H9 (cell line): ENCODE measurements around the gene PCSK6. TPM values are rescaled to one million over a fixed set of nuclear protein-coding genes. Genes with fewer than 3 reads are reported as not detected.

Experiments
- DNase-seq: peaks from one replicate; pipeline ENCODE4 v3.0.0-alpha.2; 2017
- H2AFZ ChIP-seq: one replicate; pipeline ENCODE4 v1.6.1; 2013; ENCODE audit warnings: mild to moderate bottlenecking, low read length, control low read depth, moderate library complexity
- H2AK5ac ChIP-seq: 2 replicates; pipeline ENCODE4 v1.6.1; 2013; ENCODE audit warnings: low read length, control low read depth, mixed read lengths; ENCODE audit not compliant: insufficient read length
- H2BK120ac ChIP-seq: one replicate; pipeline ENCODE4 v1.6.1; 2013; ENCODE audit warnings: low read depth, mild to moderate bottlenecking, low read length, control low read depth, inconsistent platforms; ENCODE audit not compliant: poor library complexity, severe bottlenecking
- H2BK12ac ChIP-seq: 2 replicates; pipeline ENCODE4 v1.6.1; 2013; ENCODE audit warnings: low read length, control low read depth, mixed read lengths, low read depth; ENCODE audit not compliant: insufficient read length
- H2BK15ac ChIP-seq: 2 replicates; pipeline ENCODE4 v1.6.1; 2013; ENCODE audit warnings: low read depth, low read length, control low read depth
- H2BK20ac ChIP-seq: one replicate; pipeline ENCODE4 v1.6.1; 2013; ENCODE audit warnings: low read depth, mild to moderate bottlenecking, low read length, control low read depth, inconsistent platforms; ENCODE audit not compliant: poor library complexity, severe bottlenecking
- H2BK5ac ChIP-seq: 2 replicates; pipeline ENCODE4 v1.6.1; 2013; ENCODE audit warnings: low read length, control low read depth, mixed read lengths; ENCODE audit not compliant: insufficient read length
- H3K14ac ChIP-seq: 2 replicates; pipeline ENCODE4 v1.6.1; 2013; ENCODE audit warnings: low read length, control low read depth; ENCODE audit not compliant: insufficient read depth
- H3K18ac ChIP-seq: 2 replicates; pipeline ENCODE4 v1.6.1; 2013; ENCODE audit warnings: low read depth, mild to moderate bottlenecking, mixed read lengths, low read length, control low read depth; ENCODE audit not compliant: insufficient read length
- H3K23ac ChIP-seq: 2 replicates; pipeline ENCODE4 v1.6.1; 2013; ENCODE audit warnings: low read length, control low read depth, mixed read lengths, low read depth; ENCODE audit not compliant: insufficient read length
- H3K23me2 ChIP-seq: 2 replicates; pipeline ENCODE4 v1.6.1; 2013; ENCODE audit warnings: low read depth, mild to moderate bottlenecking, mixed read lengths, low read length, control low read depth; ENCODE audit not compliant: insufficient read length, poor library complexity, severe bottlenecking
- H3K27ac ChIP-seq: 2 replicates; pipeline ENCODE4 v1.5.1; 2013; ENCODE audit warnings: low read length, control low read depth, mixed read lengths, low read depth; ENCODE audit not compliant: insufficient read length
- H3K27me3 ChIP-seq: 2 replicates; pipeline ENCODE4 v1.6.1; 2013; ENCODE audit warnings: low read length, control low read depth, inconsistent platforms; ENCODE audit not compliant: insufficient read depth
- H3K4ac ChIP-seq: 2 replicates; pipeline ENCODE4 v1.6.1; 2013; ENCODE audit warnings: low read depth, mild to moderate bottlenecking, control low read depth, inconsistent platforms, low read length, moderate library complexity
- H3K4me1 ChIP-seq: 2 replicates; pipeline ENCODE4 v1.6.1; 2013; ENCODE audit warnings: low read length, control low read depth, inconsistent platforms; ENCODE audit not compliant: insufficient read depth
- H3K4me2 ChIP-seq: 2 replicates; pipeline ENCODE4 v1.6.1; 2013; ENCODE audit warnings: low read length, control low read depth, mixed read lengths; ENCODE audit not compliant: insufficient read length, insufficient read depth
- H3K56ac ChIP-seq: 2 replicates; pipeline ENCODE4 v1.6.1; 2013; ENCODE audit warnings: low read depth, mild to moderate bottlenecking, mixed read lengths, low read length, control low read depth; ENCODE audit not compliant: insufficient read length
- H3K79me1 ChIP-seq: 2 replicates; pipeline ENCODE4 v1.6.1; 2013; ENCODE audit warnings: low read depth, mild to moderate bottlenecking, moderate library complexity, low read length, control low read depth, inconsistent platforms; ENCODE audit not compliant: insufficient read depth, poor library complexity, severe bottlenecking
- H3K79me2 ChIP-seq: 2 replicates; pipeline ENCODE4 v1.6.1; 2013; ENCODE audit warnings: low read length, control low read depth, inconsistent platforms; ENCODE audit not compliant: insufficient read depth
- H3K9ac ChIP-seq: 2 replicates; pipeline ENCODE4 v1.6.1; 2013; ENCODE audit warnings: low read length, control low read depth, mixed read lengths; ENCODE audit not compliant: insufficient read length; ENCODE audit errors: extremely low read depth
- H3K9me3 ChIP-seq: one replicate; pipeline ENCODE4 v1.6.1; 2013; ENCODE audit warnings: low read depth, low read length, inconsistent platforms; ENCODE audit not compliant: control insufficient read depth
- H3T11ph ChIP-seq: one replicate; pipeline ENCODE4 v1.6.1; 2013; ENCODE audit warnings: mild to moderate bottlenecking, low read length, control low read depth, inconsistent platforms
- H4K20me1 ChIP-seq: one replicate; pipeline ENCODE4 v1.6.1; 2013; ENCODE audit not compliant: control insufficient read depth, insufficient read length, insufficient read depth
- H4K5ac ChIP-seq: 2 replicates; pipeline ENCODE4 v1.6.1; 2013; ENCODE audit warnings: low read depth, mild to moderate bottlenecking, mixed read lengths, low read length, control low read depth; ENCODE audit not compliant: insufficient read length
- H4K8ac ChIP-seq: replicated peaks from 2 replicates; pipeline ENCODE4 v1.6.1; 2013; ENCODE audit warnings: low read length, control low read depth, mixed read lengths, low read depth; ENCODE audit not compliant: insufficient read length
- H4K91ac ChIP-seq: 2 replicates; pipeline ENCODE4 v1.6.1; 2013; ENCODE audit warnings: low read depth, mild to moderate bottlenecking, moderate library complexity, mixed read lengths, low read length, control low read depth; ENCODE audit not compliant: insufficient read length
- H3K27ac Mint-ChIP-seq, 3 experiments: 2 replicates in 2 of 3; 3 replicates in 1 of 3; pipeline ENCODE4 v1.8.0; 2020 to 2021; ENCODE audit warnings: mixed read lengths in 3 of 3, mild to moderate bottlenecking in 1 of 3, moderate library complexity in 1 of 3
- H3K27me3 Mint-ChIP-seq: 2 replicates; pipeline ENCODE4 v1.8.0; 2021; ENCODE audit warnings: low read depth, mild to moderate bottlenecking, moderate library complexity, mixed read lengths
- H3K36me3 Mint-ChIP-seq, 3 experiments: 2 replicates in 2 of 3; 3 replicates in 1 of 3; pipeline ENCODE4 v1.8.0; 2020 to 2021; ENCODE audit warnings: low read depth in 3 of 3, mixed read lengths in 3 of 3; ENCODE audit not compliant: insufficient read depth in 1 of 3
- H3K4me1 Mint-ChIP-seq, 2 experiments: 2 replicates each; pipeline ENCODE4 v1.8.0; 2020; ENCODE audit warnings: mixed read lengths in 2 of 2
- H3K4me3 Mint-ChIP-seq, 2 experiments: 2 replicates in 1 of 2; 3 replicates in 1 of 2; pipeline ENCODE4 v1.8.0; 2020 to 2021; ENCODE audit warnings: mild to moderate bottlenecking in 2 of 2, mixed read lengths in 2 of 2, moderate library complexity in 1 of 2
- H3K9me3 Mint-ChIP-seq, 2 experiments: 2 replicates in 1 of 2; 3 replicates in 1 of 2; pipeline ENCODE4 v1.8.0; 2020; ENCODE audit warnings: mild to moderate bottlenecking in 2 of 2, mixed read lengths in 2 of 2, moderate library complexity in 1 of 2
- WGBS: extraction: QIAGEN DNeasy Blood & Tissue Kit; methylation state at CpG from one replicate; pipeline ENCODE4 v1.1.7; 2013; ENCODE audit warnings: missing lambda C conversion rate, low lambda C conversion rate, mixed read lengths; ENCODE audit not compliant: insufficient read length; ENCODE audit errors: extremely low coverage; 5-methylcytosine and 5-hydroxymethylcytosine counted together
- total RNA-seq: library from RNA; stranded (reverse); gene quantifications from 2 replicates; pipeline ENCODE4 v1.2.1, GENCODE V29; 2021
- TF ChIP-seq, protein P1 (sequence below): fragments of 200-600 bp; sonication (generic); conservative IDR thresholded peaks from 3 replicates; pipeline ENCODE4 v1.8.0; 2021; ENCODE audit warnings: antibody characterized with exemption, mild to moderate bottlenecking

Gene PCSK6
- total RNA-seq, 1 experiment from 2014 or later: 4.0 TPM

DNA sequence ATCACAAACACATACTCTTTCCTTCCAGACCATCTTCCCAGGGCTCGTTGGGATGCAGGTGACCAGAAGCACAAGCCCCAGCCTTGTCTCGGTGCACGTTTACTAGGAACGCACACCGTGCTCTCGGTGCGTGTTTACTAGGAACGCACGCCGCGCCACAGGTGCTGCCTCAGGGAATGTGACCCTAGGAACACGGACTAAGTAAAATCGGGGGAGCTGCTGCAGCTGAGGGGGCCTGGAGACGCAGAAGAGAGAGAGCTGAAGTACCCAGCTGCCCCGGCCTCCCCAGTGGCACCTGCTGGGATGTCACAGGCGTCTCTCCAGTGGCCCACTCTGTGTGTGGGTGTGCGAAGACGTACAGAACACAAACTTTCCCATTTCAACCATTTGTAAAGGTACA is 103.5 kb downstream of the PCSK6 start:
- TF ChIP-seq, protein P1, sequence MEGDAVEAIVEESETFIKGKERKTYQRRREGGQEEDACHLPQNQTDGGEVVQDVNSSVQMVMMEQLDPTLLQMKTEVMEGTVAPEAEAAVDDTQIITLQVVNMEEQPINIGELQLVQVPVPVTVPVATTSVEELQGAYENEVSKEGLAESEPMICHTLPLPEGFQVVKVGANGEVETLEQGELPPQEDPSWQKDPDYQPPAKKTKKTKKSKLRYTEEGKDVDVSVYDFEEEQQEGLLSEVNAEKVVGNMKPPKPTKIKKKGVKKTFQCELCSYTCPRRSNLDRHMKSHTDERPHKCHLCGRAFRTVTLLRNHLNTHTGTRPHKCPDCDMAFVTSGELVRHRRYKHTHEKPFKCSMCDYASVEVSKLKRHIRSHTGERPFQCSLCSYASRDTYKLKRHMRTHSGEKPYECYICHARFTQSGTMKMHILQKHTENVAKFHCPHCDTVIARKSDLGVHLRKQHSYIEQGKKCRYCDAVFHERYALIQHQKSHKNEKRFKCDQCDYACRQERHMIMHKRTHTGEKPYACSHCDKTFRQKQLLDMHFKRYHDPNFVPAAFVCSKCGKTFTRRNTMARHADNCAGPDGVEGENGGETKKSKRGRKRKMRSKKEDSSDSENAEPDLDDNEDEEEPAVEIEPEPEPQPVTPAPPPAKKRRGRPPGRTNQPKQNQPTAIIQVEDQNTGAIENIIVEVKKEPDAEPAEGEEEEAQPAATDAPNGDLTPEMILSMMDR: no peak
- no peak for DNase-seq
- no peaks in the 10 kb centered on the region for H3K9me3 Mint-ChIP-seq
- Histone ChIP-seq H3T11ph (no peak overlapping the region), H3K27me3 (no peaks in the 10 kb centered on the region), H3K4me1 (no peaks in the 10 kb centered on the region), H3K18ac (no peak overlapping the region), H2BK12ac (no peak overlapping the region), H2BK15ac (no peak overlapping the region), H2AFZ (no peak overlapping the region), H3K4me2 (no peak overlapping the region), H4K8ac (no peak overlapping the region), H3K23ac (no peak overlapping the region), H3K27ac (no peak overlapping the region), H4K91ac (no peak overlapping the region), H2BK120ac (no peak overlapping the region), H3K4ac (no peak overlapping the region), H3K9me3 (no peaks in the 10 kb centered on the region), H3K23me2 (no peaks in the 10 kb centered on the region), H3K14ac (no peak overlapping the region; the same call in 1 of the 2 replicates), H2BK20ac (no peak overlapping the region), H3K79me1 (no peaks in the 10 kb centered on the region), H2AK5ac (no peak overlapping the region), H3K79me2 (no peaks in the 10 kb centered on the region), H3K56ac (no peak overlapping the region), H4K20me1 (no peaks in the 10 kb centered on the region), H2BK5ac (no peak overlapping the region), H4K5ac (no peak overlapping the region), H3K9ac (no peak overlapping the region)
- no peak overlapping the region for H3K27ac Mint-ChIP-seq
- no peaks in the 10 kb centered on the region for H3K36me3 Mint-ChIP-seq
- peaks cover 3% of the 10 kb centered on the region in 2 experiments; a peak in 3 of 4 replicates for H3K4me1 Mint-ChIP-seq
- H3K27me3 Mint-ChIP-seq: no peaks in the 10 kb centered on the region; the same call in 1 of the 2 replicates
- no peak overlapping the region for H3K4me3 Mint-ChIP-seq
- WGBS: no CpG with 5 or more reads among the region's 18 CpGs
